Chondrocyte (in vitro differentiated cells): ENCODE data around the gene STK32B. TPM values are rescaled to one million over a fixed set of nuclear protein-coding genes. Genes with fewer than 3 reads are reported as not detected.

Experiments
- DNase-seq: peaks from one replicate; pipeline ENCODE4 v3.0.0; 2021; ENCODE audit warnings: mixed read lengths, low spot score
- H3K27ac Mint-ChIP-seq: one replicate; pipeline ENCODE4 v1.8.0; 2021; ENCODE audit warnings: mild to moderate bottlenecking, moderate library complexity, mixed read lengths; ENCODE audit not compliant: unreplicated experiment
- H3K27me3 Mint-ChIP-seq: 2 replicates; pipeline ENCODE4 v1.8.0; 2021; ENCODE audit warnings: low read depth, mixed read lengths
- H3K36me3 Mint-ChIP-seq: 2 replicates; pipeline ENCODE4 v1.8.0; 2021; ENCODE audit warnings: low read depth, mixed read lengths
- H3K4me1 Mint-ChIP-seq: 2 replicates; pipeline ENCODE4 v1.8.0; 2021; ENCODE audit warnings: low read depth, mild to moderate bottlenecking, mixed read lengths
- H3K4me3 Mint-ChIP-seq: one replicate; pipeline ENCODE4 v1.8.0; 2021; ENCODE audit warnings: mild to moderate bottlenecking, moderate library complexity, mixed read lengths; ENCODE audit not compliant: unreplicated experiment
- H3K9me3 Mint-ChIP-seq: 2 replicates; pipeline ENCODE4 v1.8.0; 2021; ENCODE audit warnings: low read depth, mixed read lengths
- total RNA-seq: library from RNA; stranded (reverse); gene quantifications from 3 replicates; pipeline ENCODE4 v1.2.1, GENCODE V29; 2021
- TF ChIP-seq, protein P1 (sequence below): fragments of 200-600 bp; sonication (generic); IDR thresholded peaks from 2 replicates; pipeline ENCODE4 v1.5.0; 2021; ENCODE audit warnings: antibody characterized with exemption, mild to moderate bottlenecking, moderate library complexity

The STK32B gene
- total RNA-seq, 1 donor from 2014 or later = 14.2 TPM

DNA sequence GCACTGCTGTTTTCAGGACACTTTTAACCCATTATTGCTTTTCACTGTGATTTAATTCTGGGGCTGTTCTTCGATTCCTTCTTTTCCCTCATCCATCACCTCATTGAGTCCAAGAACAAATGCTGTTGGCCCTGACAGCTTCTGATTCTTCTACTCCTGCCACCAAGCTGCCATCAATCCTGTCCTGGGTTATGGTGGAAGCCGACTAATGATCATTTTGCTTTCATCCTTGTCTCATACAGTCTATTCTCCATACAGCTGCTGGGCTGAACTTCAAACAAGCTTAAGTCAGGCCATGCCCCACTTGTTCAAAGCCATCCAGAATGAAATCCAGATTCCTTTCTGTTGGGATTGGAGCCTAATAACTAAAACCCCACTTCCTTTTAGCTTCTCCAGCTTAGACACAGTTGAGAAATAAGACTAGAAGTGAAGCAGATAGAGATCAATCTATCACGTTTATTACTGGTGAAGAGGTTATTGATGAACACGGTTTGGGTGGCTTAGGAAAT is 161.9 kb downstream of the STK32B start:
- H3K27ac Mint-ChIP-seq = no peak overlapping the region
- H3K9me3 Mint-ChIP-seq = no peaks in the 10 kb centered on the region
- no peak for DNase-seq
- peaks cover 9% of the 10 kb centered on the region for H3K4me1 Mint-ChIP-seq
- H3K4me3 Mint-ChIP-seq = no peak overlapping the region
- TF ChIP-seq, protein P1, sequence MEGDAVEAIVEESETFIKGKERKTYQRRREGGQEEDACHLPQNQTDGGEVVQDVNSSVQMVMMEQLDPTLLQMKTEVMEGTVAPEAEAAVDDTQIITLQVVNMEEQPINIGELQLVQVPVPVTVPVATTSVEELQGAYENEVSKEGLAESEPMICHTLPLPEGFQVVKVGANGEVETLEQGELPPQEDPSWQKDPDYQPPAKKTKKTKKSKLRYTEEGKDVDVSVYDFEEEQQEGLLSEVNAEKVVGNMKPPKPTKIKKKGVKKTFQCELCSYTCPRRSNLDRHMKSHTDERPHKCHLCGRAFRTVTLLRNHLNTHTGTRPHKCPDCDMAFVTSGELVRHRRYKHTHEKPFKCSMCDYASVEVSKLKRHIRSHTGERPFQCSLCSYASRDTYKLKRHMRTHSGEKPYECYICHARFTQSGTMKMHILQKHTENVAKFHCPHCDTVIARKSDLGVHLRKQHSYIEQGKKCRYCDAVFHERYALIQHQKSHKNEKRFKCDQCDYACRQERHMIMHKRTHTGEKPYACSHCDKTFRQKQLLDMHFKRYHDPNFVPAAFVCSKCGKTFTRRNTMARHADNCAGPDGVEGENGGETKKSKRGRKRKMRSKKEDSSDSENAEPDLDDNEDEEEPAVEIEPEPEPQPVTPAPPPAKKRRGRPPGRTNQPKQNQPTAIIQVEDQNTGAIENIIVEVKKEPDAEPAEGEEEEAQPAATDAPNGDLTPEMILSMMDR = no peak
- H3K36me3 Mint-ChIP-seq = no peaks in the 10 kb centered on the region
- H3K27me3 Mint-ChIP-seq = no peaks in the 10 kb centered on the region

DNA sequence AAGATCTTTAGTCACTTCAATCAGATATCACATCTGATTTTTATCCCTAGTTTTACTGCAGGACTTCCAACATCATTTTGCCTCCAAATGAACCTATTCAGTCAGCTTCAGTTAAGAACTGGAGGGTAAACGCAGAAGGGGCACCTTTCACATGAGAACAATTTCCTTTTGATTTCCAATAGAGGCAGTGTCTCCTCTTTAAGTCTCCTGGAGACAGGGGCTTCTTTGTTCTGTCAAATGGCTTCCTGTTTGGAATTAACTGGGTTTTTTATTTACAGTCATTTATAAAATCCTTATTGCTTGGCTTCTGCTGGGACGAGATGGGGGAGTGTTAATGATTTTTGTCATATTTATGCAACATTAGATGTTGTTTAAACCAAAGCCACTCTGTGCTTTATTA is 164.0 kb downstream of the STK32B start:
- DNase-seq = no peak
- H3K36me3 Mint-ChIP-seq = no peaks in the 10 kb centered on the region
- H3K27me3 Mint-ChIP-seq = no peaks in the 10 kb centered on the region
- TF ChIP-seq, protein P1 = no peak
- peaks cover under 1% of the 10 kb centered on the region for H3K9me3 Mint-ChIP-seq
- H3K27ac Mint-ChIP-seq = no peak overlapping the region
- H3K4me3 Mint-ChIP-seq = no peak overlapping the region
- peaks cover 9% of the 10 kb centered on the region for H3K4me1 Mint-ChIP-seq

DNA sequence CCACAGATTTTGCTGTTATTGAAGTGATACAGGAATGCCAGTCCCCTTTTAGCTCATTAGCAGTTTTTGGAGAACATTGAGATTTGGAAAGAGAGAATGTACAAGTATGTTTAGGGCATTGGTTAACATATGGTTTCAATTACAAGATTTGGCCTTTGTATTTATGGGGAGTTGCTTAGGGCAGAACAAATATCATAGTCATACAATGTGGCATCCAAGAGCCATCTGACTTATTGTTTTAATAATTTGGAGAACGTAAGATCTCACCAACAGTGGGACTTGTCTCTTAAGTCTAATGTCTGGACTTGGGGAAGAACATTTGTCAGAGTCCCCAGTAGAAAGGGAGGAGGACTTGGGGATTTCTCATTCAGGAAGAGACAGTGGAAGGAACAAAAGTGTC is 166.1 kb downstream of the STK32B start:
- peaks cover 9% of the 10 kb centered on the region for H3K36me3 Mint-ChIP-seq
- TF ChIP-seq, protein P1 = no peak
- DNase-seq = no peak
- no peaks in the 10 kb centered on the region for H3K27me3 Mint-ChIP-seq
- H3K4me3 Mint-ChIP-seq = no peak overlapping the region
- H3K9me3 Mint-ChIP-seq = peaks cover 16% of the 10 kb centered on the region
- no peak overlapping the region for H3K27ac Mint-ChIP-seq
- peaks cover 9% of the 10 kb centered on the region for H3K4me1 Mint-ChIP-seq

DNA sequence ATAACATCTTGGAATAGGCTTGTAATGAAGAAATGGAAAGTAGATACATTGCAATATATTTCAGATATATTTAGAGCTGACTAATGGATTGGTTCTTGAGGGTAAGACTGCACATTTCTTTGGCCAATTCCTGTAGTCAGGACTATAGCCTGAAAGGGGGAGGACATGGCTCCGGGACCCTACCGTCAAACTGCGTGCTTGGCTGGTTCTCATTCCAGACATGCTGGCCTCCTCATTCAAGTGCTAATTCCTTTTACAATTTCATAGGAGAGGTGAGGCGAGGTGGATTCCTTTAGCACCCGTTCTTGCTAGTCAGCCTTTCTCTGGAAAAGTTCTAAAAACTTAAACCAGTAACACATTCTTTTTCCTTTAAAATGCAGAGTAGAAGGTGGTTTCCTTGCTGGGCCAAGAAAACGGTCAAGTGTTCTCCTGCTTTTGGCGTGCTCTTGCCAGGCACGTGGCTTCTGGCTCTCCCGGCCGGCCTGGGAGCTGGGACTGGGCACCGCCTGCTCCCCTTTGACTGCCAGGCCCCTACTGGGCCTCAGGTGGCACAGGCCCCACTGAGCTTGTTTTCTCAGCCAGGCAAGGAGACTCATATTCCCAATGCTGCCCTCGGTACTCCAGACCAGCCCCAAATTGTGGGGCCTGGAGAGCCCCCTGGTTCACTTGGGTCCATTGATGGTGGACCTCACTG is 167.2 kb downstream of the STK32B start:
- Mint-ChIP-seq H3K27me3 (no peaks in the 10 kb centered on the region), H3K36me3 (peaks cover 9% of the 10 kb centered on the region), H3K9me3 (peaks cover 23% of the 10 kb centered on the region), H3K27ac (no peak overlapping the region), H3K4me3 (no peak overlapping the region), H3K4me1 (peaks cover 9% of the 10 kb centered on the region)
- TF ChIP-seq, protein P1 = no peak
- no peak for DNase-seq

DNA sequence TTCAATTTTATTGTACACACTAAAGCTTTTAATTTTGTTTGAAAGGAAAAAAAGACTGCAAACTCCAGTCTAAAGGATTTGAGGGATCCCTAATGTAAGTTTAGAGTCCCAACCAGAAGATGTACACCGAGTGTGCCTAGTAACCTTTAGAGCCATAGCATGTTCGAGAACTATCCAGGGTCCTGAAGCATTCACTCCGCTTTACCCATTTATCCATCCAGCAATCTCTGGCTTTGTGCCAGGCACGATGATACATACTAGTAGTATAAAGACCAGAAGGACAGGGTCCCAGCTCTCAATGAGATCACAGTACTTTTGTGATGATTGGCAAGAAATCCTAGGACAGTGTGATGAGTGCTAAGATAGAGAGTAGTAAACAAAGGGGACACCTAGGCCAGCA is 168.7 kb downstream of the STK32B start:
- no peak for DNase-seq
- peaks cover 9% of the 10 kb centered on the region for H3K36me3 Mint-ChIP-seq
- peaks cover 23% of the 10 kb centered on the region for H3K9me3 Mint-ChIP-seq
- no peak overlapping the region for H3K4me3 Mint-ChIP-seq
- no peak overlapping the region for H3K27ac Mint-ChIP-seq
- H3K27me3 Mint-ChIP-seq = no peaks in the 10 kb centered on the region
- H3K4me1 Mint-ChIP-seq = peaks cover 15% of the 10 kb centered on the region
- TF ChIP-seq, protein P1 = no peak
